Epithelial cell of esophagus (primary cell): ENCODE results near the gene HMGCL.
A peak's percentile ranks its signal among the peaks of the same experiment; 100 is the strongest.

Source experiments
- DNase-seq: peaks from one replicate; pipeline ENCODE4 v3.0.0; 2010; ENCODE audit warnings: low read depth
- H3K4me3 ChIP-seq: 2 replicates; pipeline ENCODE4 v1.5.1; 2011; ENCODE audit warnings: mild to moderate bottlenecking, low read length, control low read depth
- TF ChIP-seq, protein P1 (sequence below): IDR thresholded peaks from 2 replicates; pipeline ENCODE4 v1.5.1; 2011; ENCODE audit warnings: low read depth, mild to moderate bottlenecking, low read length, control low read depth, inconsistent platforms; ENCODE audit not compliant: insufficient read depth; ENCODE audit errors: missing control alignments

HMGCL gene

DNA sequence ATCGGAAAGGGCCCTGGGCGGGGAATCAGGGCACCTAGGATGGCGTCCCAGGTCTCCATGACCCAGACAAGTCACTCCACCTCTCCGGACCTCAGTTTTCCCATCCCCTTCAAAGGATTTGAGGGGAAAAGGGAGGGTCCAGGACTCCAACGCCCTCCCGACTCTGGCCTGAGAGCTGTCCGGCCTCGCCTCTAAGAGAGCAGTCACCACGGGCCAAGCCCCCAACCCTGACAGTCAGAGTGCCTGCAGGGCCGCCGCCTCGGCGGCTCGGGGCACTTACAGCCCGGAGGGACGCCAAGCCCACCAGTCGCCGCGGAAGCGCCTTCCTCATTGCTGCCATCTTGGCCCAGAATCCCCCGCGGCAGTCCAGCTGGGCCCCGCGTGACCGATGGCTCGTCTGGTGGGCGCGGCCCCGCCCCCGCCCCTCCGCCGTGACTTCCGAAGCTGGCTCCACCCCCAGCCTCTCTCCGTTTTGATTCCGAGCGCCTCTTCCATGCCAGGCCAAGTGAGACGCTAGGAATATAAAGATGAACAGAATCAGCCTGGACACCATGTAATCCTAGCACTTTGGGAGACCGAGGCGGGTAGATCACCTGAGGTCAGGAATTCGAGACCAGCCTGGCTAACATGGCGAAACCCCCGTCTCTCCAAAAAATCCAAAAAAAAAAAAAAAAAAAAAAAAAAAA lies at the start of gene HMGCL:
HMGCL (minus strand) TSS at position 354 of the 686 bp plus-strand sequence; CDS start at position 340, 14 bp downstream.
- TF ChIP-seq, protein P1, sequence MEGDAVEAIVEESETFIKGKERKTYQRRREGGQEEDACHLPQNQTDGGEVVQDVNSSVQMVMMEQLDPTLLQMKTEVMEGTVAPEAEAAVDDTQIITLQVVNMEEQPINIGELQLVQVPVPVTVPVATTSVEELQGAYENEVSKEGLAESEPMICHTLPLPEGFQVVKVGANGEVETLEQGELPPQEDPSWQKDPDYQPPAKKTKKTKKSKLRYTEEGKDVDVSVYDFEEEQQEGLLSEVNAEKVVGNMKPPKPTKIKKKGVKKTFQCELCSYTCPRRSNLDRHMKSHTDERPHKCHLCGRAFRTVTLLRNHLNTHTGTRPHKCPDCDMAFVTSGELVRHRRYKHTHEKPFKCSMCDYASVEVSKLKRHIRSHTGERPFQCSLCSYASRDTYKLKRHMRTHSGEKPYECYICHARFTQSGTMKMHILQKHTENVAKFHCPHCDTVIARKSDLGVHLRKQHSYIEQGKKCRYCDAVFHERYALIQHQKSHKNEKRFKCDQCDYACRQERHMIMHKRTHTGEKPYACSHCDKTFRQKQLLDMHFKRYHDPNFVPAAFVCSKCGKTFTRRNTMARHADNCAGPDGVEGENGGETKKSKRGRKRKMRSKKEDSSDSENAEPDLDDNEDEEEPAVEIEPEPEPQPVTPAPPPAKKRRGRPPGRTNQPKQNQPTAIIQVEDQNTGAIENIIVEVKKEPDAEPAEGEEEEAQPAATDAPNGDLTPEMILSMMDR = no peak

DNA sequence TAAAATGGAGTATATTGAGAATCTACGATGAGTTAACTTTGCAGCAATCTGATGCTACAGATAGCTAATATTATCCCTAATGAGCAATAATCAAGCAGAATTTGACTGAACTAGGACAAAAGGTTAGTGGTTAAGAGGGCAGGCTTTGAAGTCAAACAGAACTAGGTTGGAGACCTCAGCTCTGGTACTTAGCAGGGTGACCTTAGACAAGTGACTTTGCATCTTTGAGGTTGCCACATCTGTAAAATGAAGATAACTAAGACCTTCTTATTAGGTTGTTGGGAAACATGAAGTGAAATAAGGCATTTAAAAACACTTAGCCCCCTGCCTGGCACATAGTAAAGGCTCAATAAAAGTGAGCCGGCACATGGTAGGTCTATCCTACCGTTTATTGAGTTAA lies 47.2 kb upstream of the HMGCL start:
- DNase-seq = no peak
- H3K4me3 ChIP-seq = no peak overlapping the region

More for the DNA sequence above, at the start of gene HMGCL:
- H3K4me3 ChIP-seq = peak within 1 kb of the TSS; percentile 97
- peak; percentile 89 for DNase-seq

DNA sequence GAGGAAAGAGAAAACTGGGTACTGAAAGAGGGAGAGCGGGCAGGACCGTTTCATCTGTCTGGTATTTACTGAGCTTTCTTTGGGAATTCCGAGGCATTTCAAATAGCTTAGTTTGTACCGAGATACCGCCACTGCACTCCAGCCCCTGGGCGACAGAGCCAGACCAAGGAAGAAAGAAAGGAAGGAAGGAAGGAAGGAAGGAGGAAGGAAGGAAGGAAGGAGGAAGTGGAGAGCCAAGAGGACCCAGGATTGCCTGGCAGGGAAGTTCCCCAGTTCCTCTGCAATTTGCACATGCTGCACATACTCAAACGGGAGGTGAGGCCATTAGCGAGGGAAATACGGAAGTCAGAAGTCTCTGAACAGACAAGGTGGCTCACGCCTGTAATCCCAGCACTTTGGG lies 43.8 kb upstream of the HMGCL start:
- no peak for DNase-seq
- TF ChIP-seq, protein P1 = no peak
- no peak overlapping the region for H3K4me3 ChIP-seq

More for the DNA sequence above, 47.2 kb upstream of the HMGCL start:
- TF ChIP-seq, protein P1 = no peak

DNA sequence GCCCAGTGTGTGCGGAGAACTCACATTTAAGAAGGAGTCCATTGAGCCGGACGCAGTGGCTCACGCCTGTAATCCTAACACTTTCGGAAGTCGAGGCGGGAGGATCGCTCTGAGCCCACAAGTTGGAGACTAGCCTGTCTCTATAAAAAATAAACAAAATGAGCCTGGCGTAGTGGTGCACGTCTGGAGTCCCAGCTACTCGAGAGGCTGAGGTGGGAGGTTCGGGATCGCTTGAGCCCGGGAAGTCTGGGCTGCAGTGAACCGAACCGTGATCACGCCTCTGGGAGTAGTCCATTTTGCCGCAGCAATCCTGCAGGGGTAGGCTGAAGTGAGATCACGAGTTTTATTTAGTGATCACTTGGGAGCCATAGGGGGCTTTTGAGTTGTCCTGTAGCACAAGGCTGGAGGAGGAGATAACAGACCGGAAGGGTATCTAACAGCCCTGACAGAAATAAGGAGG lies 43.4 kb upstream of the HMGCL start:
- H3K4me3 ChIP-seq = peak overlapping the region; percentile 63
- TF ChIP-seq, protein P1 = no peak
- DNase-seq = no peak

DNA sequence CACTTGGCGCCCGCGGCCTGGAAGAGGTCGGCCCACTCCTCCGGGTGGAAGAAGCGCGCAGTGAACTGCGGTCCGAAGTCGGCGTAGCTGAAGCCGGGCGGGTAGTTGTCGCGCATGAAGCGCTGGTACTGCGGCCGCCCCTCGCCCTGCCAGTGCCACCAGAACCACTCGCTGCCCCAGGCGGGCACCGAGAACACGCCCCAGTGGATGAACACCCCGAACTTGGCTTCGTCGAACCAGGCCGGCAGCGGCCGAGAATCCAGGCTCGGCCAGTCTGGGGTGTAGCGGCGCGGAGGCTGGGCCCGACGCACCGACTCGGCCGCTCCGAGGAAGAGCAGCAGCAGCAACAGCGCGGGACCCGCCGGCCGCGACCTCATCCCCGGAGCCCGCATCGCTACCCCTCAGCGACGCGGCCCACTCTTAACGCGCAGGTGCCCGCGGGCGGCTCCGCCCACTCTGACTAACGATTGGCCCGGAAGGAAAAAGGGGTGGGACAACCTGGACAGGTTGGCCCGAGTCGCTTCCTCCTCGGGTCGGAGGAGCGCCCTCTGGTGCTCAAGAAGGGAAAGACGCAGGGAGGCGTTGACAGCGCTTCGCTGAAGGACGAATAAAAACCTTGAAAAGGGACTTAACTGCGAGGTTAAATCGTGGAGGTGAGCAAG lies 42.8 kb upstream of the HMGCL start, which contains the start of gene FUCA1:
FUCA1 (minus strand) TSS at position 396 of the 662 bp plus-strand sequence; CDS start at position 392, 4 bp downstream.
- DNase-seq = peak; percentile 92
- peak within 1 kb of the TSS; percentile 63 for H3K4me3 ChIP-seq
- TF ChIP-seq, protein P1 = peak; percentile 92

DNA sequence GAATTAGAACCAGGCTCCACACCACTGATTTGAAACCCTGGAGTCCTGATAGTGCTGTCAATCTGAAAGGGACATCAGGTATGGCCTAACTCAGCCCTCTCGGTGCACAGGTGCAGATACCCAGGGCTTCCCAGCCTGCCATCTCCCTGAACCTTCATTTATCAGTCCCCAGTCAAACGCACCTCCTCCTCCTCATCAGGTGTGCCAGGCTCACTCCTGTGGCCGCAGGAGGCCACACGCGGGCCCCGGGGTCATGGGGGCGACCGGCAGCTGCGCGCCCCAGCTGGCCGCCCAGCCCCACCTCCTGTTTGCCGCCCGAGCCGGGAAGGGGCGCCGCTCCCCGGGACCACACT lies 42.3 kb upstream of the HMGCL start:
- DNase-seq = no peak
- TF ChIP-seq, protein P1 = no peak
- peak overlapping the region; percentile 63 for H3K4me3 ChIP-seq
